Activated T-helper 2 cell treated with anti-CD3 and anti-CD28 coated beads, Interferon-gamma antibody, Interleukin-2, Interleukin-4, amounts not matched to agents 10 μg/mL and 5 μg/mL and 100 μg/mL, durations not matched to agents 14 hours and 24 hours and 36 hours (primary cell): ENCODE data around the gene IL1RL2. TPM values are rescaled to one million over a fixed set of nuclear protein-coding genes. Genes with fewer than 3 reads are reported as not detected.

Experiments
- DNase-seq: peaks from one replicate; pipeline ENCODE4 v3.0.0; 2021; ENCODE audit warnings: low spot score
- H3K27ac Mint-ChIP-seq: one replicate; pipeline ENCODE4 v1.8.0; 2021; ENCODE audit warnings: mixed read lengths
- H3K27me3 Mint-ChIP-seq: one replicate; pipeline ENCODE4 v1.8.0; 2021; ENCODE audit warnings: low read depth, mixed read lengths
- H3K36me3 Mint-ChIP-seq: one replicate; pipeline ENCODE4 v1.8.0; 2021; ENCODE audit warnings: low read depth, mixed read lengths
- H3K4me1 Mint-ChIP-seq: one replicate; pipeline ENCODE4 v1.8.0; 2021; ENCODE audit warnings: low read depth, mixed read lengths
- H3K4me3 Mint-ChIP-seq: one replicate; pipeline ENCODE4 v1.8.0; 2021; ENCODE audit warnings: low read depth, mild to moderate bottlenecking, moderate library complexity, mixed read lengths
- H3K9me3 Mint-ChIP-seq: one replicate; pipeline ENCODE4 v1.8.0; 2021; ENCODE audit warnings: mixed read lengths
- intact Hi-C: fragments of 100-400 bp; cut with micrococcal nuclease; formaldehyde crosslinking; loops from one replicate; pipeline ENCODE4 v1.15.1; 2023
- total RNA-seq: library from RNA; stranded (reverse); gene quantifications from 2 replicates; pipeline ENCODE4 v1.2.3, GENCODE V29; 2022

IL1RL2 gene
- total RNA-seq, 1 donor from 2014 or later: not detected

GRCh38 chr2:102256276-102256675 is 69.5 kb downstream of the IL1RL2 start:
- no peak overlapping the region for H3K4me3 Mint-ChIP-seq
- H3K27me3 Mint-ChIP-seq: no peaks in the 10 kb centered on the region
- peaks cover 7% of the 10 kb centered on the region for H3K36me3 Mint-ChIP-seq
- intact Hi-C loops: no loop called here
- no peak for DNase-seq
- H3K4me1 Mint-ChIP-seq: peaks cover 66% of the 10 kb centered on the region
- H3K27ac Mint-ChIP-seq: no peak overlapping the region
- peaks cover 19% of the 10 kb centered on the region for H3K9me3 Mint-ChIP-seq

- Mint-ChIP-seq H3K36me3 (peaks cover 7% of the 10 kb centered on the region), H3K9me3 (peaks cover 19% of the 10 kb centered on the region), H3K4me3 (no peak overlapping the region), H3K27ac (peak overlapping the region; percentile 98), H3K27me3 (no peaks in the 10 kb centered on the region), H3K4me1 (peaks cover 63% of the 10 kb centered on the region)
- intact Hi-C loops: no loop called here
- no peak for DNase-seq
Measured at GRCh38 chr2:102256874-102257462, 70.1 kb downstream of the IL1RL2 start.

DNA sequence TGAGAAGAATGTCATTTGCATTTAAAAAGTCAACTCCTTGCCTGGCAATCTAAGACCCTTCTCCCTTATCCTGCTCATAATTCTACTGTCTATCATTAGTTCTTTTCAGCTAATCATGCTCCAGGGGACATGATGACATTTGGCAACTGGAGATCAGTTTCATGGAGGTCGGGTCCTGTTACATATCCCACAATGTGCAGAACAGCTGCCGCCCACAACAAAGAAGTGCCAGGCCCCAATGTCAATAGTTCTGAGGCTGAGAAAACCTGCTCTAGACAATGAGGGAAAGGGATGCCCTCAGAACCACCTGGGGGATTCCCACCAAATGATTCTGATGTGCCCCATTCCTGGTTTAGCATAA is 71.2 kb downstream of the IL1RL2 start:
- no peak for DNase-seq
- intact Hi-C loops: loop anchor here (1.0 to 2.0 kb wide), 7 partner anchors 37 to 539 kb away; partner anchors contain the start of gene IL18R1
- Mint-ChIP-seq H3K4me3 (no peak overlapping the region), H3K27me3 (no peaks in the 10 kb centered on the region), H3K9me3 (peaks cover 17% of the 10 kb centered on the region), H3K36me3 (peaks cover 7% of the 10 kb centered on the region), H3K27ac (peak overlapping the region; percentile 98), H3K4me1 (peaks cover 52% of the 10 kb centered on the region)

DNA sequence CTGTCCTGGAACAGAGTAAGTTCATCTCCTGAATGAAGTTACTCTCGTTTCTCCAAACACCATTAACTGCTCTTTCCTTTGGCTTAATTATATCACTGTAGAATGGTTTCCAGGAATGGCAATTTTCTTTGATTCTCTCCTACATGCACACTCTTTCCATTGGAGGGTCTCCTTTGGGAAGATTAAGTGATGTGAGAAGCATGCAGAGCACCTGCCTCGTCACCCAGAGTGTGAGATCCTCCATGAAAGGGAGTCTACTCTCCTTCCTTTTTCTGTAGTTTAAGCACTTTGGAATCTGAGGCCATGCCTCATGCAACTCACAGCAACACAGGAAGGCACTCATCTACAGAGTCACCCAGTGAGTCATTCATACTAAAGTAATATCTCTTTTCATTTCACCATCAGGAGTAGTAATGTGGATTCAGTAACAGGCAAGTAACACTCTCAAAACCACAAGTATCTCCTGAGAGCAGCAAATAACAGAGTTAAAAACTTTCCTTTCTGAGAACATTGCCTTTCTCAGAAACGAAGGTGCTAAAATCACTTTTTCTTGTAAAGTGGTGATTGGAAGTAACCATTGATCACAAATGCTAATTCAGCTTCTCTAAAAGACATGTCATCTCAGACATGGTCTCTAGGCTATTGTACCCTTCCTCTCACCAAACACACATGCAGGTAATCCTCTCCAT is 71.7 kb downstream of the IL1RL2 start:
- Mint-ChIP-seq H3K9me3 (peaks cover 17% of the 10 kb centered on the region), H3K4me1 (peaks cover 47% of the 10 kb centered on the region), H3K27ac (peak overlapping the region; percentile 98), H3K27me3 (no peaks in the 10 kb centered on the region), H3K4me3 (peak overlapping the region; percentile 40), H3K36me3 (peaks cover 7% of the 10 kb centered on the region)
- DNase-seq: peak; percentile 26
- intact Hi-C loops: loop anchor here (1.0 to 2.0 kb wide), 7 partner anchors 37 to 540 kb away; partner anchors contain the start of gene IL18R1

DNA sequence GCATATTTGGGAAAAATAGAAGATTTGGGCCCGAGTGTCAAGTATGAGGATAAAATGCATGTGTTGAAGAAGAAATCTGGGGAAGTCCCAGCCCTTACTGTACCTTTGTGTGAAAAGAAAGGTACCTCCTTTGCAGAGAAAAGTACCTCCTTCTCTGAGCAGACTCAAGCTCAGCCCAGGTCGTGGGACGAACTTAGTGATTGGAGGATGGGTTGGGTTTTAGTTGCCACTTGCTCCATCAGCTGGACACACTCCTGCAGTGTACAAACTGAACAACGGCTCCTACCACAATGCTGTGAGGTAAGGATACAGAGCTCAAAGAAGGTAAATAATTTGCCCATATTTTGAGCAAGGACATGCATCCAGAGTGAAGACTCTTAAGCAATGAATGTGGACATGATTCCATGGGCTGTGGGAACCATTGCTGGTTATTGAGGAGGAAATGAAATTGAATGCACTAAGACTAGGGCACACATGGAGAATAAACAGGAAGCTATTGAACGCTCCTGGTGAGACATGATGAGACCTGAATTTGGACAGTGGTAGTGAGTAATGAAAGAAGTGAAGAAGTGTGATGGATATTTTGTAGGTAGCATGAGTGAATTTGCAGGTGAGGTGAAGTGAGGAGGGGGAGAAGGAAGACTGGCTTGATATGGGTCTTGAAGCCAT is 74.8 kb downstream of the IL1RL2 start:
- intact Hi-C loops: no loop called here
- H3K4me1 Mint-ChIP-seq: peaks cover 36% of the 10 kb centered on the region
- no peak for DNase-seq
- no peak overlapping the region for H3K4me3 Mint-ChIP-seq
- H3K27ac Mint-ChIP-seq: no peak overlapping the region
- no peaks in the 10 kb centered on the region for H3K27me3 Mint-ChIP-seq
- H3K36me3 Mint-ChIP-seq: peaks cover 7% of the 10 kb centered on the region
- H3K9me3 Mint-ChIP-seq: peaks cover 12% of the 10 kb centered on the region

GRCh38 chr2:102262216-102263129 is 75.7 kb downstream of the IL1RL2 start:
- H3K9me3 Mint-ChIP-seq: peaks cover 12% of the 10 kb centered on the region
- no peak for DNase-seq

GRCh38 chr2:102264952-102265351 is 78.1 kb downstream of the IL1RL2 start:
- Mint-ChIP-seq H3K9me3 (no peaks in the 10 kb centered on the region), H3K4me1 (peaks cover 11% of the 10 kb centered on the region), H3K27ac (no peak overlapping the region), H3K4me3 (no peak overlapping the region), H3K36me3 (no peaks in the 10 kb centered on the region), H3K27me3 (no peaks in the 10 kb centered on the region)
- intact Hi-C loops: no loop called here
- no peak for DNase-seq

More at GRCh38 chr2:102262216-102263129, 75.7 kb downstream of the IL1RL2 start:
- intact Hi-C loops: no loop called here
- no peak overlapping the region for H3K27ac Mint-ChIP-seq
- H3K27me3 Mint-ChIP-seq: no peaks in the 10 kb centered on the region
- H3K4me1 Mint-ChIP-seq: peaks cover 27% of the 10 kb centered on the region
- no peak overlapping the region for H3K4me3 Mint-ChIP-seq
- peaks cover 7% of the 10 kb centered on the region for H3K36me3 Mint-ChIP-seq

GRCh38 chr2:102266204-102266603 is 79.4 kb downstream of the IL1RL2 start:
- Mint-ChIP-seq H3K36me3 (no peaks in the 10 kb centered on the region), H3K4me1 (peaks cover 18% of the 10 kb centered on the region), H3K27me3 (no peaks in the 10 kb centered on the region)

DNA sequence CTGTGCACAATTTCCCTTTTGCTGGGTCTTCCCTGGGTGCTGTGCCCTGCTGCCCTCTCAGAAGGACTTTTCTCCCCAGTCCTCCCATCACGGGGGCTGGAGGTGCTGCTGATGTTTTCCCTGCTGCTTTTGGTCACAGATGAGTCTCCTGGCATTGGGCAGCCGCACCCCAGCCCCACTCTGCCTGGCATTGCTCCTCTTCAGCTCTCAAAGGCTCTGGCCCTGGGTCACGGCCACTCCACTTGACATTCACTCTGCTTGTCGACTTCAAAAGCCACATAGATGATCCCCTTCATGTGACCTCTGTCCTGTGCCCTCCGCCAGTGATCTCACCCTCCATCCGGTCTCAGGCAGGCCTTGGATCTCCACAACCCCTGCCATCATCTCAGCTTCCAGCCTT is 81.0 kb downstream of the IL1RL2 start:
- Mint-ChIP-seq H3K27ac (no peak overlapping the region), H3K4me1 (peaks cover 28% of the 10 kb centered on the region)
- intact Hi-C loops: no loop called here

More at GRCh38 chr2:102266204-102266603, 79.4 kb downstream of the IL1RL2 start:
- no peak for DNase-seq
- Mint-ChIP-seq H3K9me3 (no peaks in the 10 kb centered on the region), H3K4me3 (no peak overlapping the region), H3K27ac (no peak overlapping the region)
- intact Hi-C loops: no loop called here

GRCh38 chr2:102268510-102269199 is 81.8 kb downstream of the IL1RL2 start:
- Mint-ChIP-seq H3K36me3 (no peaks in the 10 kb centered on the region), H3K9me3 (no peaks in the 10 kb centered on the region), H3K4me1 (peaks cover 27% of the 10 kb centered on the region), H3K27me3 (no peaks in the 10 kb centered on the region), H3K27ac (no peak overlapping the region), H3K4me3 (no peak overlapping the region)
- DNase-seq: no peak
- intact Hi-C loops: no loop called here

More for the DNA sequence above, 81.0 kb downstream of the IL1RL2 start:
- DNase-seq: no peak
- Mint-ChIP-seq H3K4me3 (no peak overlapping the region), H3K27me3 (no peaks in the 10 kb centered on the region), H3K9me3 (no peaks in the 10 kb centered on the region), H3K36me3 (no peaks in the 10 kb centered on the region)

GRCh38 chr2:102269200-102269524 is 82.3 kb downstream of the IL1RL2 start:
- Mint-ChIP-seq H3K9me3 (peaks cover 4% of the 10 kb centered on the region), H3K4me3 (no peak overlapping the region), H3K27me3 (no peaks in the 10 kb centered on the region), H3K36me3 (no peaks in the 10 kb centered on the region), H3K4me1 (peaks cover 30% of the 10 kb centered on the region), H3K27ac (no peak overlapping the region)
- DNase-seq: no peak
- intact Hi-C loops: no loop called here

DNA sequence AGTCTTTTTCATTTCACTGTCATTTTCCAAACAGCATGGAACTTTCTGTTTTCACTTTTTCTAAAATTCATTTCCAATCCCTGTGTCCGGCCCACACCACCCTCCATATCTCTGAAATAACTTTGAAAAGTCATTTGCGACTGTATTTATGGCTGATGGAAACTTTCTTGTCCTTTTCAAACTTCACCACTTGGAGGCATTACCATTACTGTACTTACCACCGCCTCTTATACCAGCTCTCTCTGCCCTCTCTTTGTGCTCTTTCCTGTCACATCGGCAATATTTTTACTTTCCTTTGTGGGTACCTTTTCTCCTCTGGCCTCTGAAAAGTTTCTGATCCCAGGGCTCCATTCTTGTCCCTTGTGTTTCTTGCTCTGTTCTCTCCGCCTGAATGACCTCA is 85.0 kb downstream of the IL1RL2 start:
- H3K27ac Mint-ChIP-seq: peak overlapping the region; percentile 47
- DNase-seq: no peak
- H3K36me3 Mint-ChIP-seq: peaks cover 9% of the 10 kb centered on the region
- peaks cover 21% of the 10 kb centered on the region for H3K9me3 Mint-ChIP-seq
- peaks cover 45% of the 10 kb centered on the region for H3K4me1 Mint-ChIP-seq
- H3K4me3 Mint-ChIP-seq: peak overlapping the region; percentile 27
- intact Hi-C loops: no loop called here
- no peaks in the 10 kb centered on the region for H3K27me3 Mint-ChIP-seq
